COLO829 (cell line): ENCODE results near the gene SORD.
"Not testable (repeated sequence)": the region's sequence is repeated elsewhere in the genome, so short reads cannot be mapped to it uniquely, and the experiment has no call there.

Source experiments
- DNase-seq: peaks from one replicate; pipeline ENCODE4 v3.0.0; 2012; ENCODE audit warnings: low spot score

The SORD gene

DNA sequence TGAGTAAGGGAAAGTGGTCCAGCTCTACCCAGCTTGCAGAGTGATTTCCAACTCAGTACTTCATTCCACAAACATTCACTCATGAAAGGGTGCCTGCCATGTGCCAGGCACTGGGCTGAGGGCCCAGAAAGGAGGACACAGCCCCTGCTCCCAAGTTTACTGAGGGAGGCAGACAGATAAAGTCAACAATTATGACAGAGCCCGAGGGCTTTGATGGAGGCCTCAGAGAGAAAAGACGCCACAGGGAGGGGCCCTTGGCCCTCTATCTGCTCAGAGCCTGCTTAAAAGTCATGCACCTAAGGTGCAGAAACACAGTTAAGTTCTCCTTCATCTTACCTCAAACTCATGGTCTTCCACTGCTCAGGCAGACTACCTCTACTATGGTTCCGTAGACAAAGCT lies 1.7 kb downstream of the SORD start:
- DNase-seq: not testable (repeated sequence)

DNA sequence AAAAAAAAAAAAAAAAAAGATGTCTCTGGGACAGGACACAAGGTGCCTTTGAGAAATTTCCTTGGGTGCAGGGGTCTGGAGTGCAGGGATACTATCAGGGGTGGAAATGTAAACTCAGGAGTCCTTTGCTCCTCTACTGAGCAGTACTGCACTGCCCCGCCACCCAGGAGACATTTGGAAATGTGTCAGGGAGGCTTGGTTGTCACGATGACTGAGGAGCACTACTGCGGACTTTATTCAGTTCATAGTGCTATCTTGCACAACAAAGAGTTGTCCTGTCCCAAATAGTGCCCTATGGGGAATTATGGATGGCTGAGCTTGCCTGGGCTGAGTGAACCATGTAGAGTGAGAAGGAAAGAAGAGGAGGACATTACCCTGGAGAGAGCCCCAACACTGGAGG lies 2.6 kb downstream of the SORD start:
- not testable (repeated sequence) for DNase-seq

DNA sequence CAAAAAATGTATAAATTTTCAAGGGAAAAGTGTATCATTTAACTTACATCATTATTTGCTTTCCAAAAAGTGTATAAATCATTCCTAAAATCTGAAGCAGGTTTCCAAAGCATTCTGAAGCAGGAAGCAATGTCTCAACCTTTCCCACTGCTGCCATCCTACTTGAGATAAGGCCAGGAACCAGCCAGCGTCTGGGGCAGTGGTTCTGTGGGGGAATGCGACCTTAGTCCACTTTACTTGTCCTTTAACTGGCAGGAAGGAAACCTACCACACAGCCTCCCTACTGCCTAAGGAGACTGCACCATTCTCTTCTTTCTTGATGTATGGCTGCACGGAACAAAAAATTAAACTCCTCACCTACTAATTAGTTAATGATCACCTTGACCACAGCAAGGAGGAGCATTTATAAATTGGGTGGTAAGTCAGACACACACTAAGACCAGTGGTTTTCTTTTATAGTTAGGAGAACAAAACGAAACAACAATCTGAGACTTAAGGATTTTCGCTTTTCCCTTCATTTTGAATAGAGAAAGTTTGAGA lies 3.7 kb downstream of the SORD start:
- DNase-seq: no peak

DNA sequence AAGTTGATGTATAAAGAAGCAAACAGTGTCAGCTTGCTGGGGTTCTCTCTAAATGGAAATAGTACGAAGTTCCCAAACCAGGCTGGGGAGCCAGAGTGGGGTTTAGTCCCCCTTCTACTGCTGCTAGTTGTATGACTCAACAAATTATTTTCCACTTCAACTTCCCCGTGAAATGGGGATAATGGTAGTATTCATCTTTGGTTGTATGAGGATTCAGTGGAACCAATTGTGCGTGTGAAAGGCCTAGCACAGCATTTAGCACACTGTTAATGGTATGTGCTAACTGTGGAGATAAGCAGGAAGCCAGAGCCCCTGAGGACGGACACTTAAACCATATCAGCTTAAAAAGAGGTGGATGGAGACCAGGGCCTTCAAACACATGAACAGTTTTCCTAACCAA lies 4.2 kb downstream of the SORD start:
- DNase-seq: no peak

DNA sequence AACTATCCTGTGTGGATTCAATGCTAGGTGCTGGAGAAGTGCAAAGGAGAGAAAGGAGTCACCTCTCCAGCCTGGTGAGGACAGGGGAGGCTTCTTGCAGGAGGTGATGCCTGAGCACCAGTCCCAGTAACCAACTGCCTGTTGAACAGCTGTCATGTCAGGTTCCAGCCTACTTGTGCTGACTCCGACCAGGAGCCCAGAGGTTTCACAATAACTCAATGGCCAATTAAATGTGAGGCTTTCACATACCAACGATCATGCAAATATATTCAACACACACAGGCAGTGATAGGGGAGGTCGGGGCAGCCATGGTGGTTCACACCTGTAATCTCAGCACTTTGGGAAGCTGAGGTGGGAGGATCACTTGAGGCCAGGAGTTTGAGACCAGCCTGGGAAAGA lies 7.7 kb downstream of the SORD start:
- no peak for DNase-seq

DNA sequence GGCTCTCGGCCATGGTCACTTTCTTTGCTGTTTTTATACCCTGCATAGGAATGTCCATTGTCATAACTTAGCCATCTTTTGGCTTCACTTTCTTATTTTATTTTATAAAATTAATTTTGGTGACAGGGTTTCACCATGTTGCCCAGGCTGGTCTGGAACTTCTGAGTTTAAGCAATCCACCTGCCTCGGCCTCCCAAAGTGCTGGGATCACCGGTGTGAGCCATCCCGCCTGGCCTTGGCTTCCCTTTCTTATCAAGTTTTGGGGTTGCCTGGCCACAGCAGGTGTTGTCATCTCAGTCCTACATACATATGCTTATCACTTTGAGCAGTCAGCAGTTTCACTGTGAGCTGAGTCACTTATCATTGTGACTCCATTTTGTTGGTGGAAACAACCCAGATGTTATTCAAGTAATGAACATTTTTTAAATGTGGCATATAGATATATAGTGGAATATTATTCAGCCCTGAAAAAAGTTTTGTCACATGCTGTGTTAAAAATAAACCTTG lies 8.6 kb downstream of the SORD start:
- DNase-seq: not testable (repeated sequence)

DNA sequence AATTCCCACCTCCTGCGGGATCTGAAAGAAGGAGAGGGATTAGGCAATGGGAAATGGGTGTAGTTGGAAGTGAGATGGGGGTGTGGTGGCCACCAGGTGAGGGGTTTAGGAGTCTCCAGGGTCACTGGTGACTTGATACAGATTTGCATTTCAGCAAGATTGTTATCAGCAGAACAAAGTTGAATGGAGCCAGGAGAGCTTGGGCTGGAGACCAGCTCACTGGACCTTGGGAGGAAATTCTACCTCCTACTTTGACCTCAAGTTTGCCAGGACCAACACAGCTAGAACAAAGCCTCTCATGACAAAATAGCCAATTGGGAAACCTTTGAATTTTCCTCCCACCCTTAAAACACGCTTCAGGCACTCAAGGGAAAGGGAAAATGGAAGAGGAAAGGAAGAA lies 9.5 kb downstream of the SORD start:
- DNase-seq: not testable (repeated sequence)

DNA sequence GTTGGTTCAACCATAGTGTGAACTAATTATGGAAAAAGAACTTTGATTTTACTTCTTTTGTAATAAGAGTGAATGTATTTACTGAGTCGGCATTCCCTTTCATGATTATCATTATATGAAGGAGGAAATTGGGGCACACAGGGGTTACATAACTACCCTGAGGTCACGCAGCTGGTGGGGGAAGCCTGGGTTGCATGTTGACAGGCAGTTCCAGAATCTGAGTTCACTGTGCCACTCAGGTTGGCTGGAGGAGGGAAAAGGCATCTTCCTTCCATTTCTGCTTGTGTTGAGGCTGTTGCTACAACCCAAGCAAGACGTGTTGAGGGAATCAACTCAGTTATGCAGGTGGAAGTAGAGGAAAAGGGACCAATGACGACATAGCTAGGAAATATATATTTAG lies 11.1 kb downstream of the SORD start:
- DNase-seq: not testable (repeated sequence)

DNA sequence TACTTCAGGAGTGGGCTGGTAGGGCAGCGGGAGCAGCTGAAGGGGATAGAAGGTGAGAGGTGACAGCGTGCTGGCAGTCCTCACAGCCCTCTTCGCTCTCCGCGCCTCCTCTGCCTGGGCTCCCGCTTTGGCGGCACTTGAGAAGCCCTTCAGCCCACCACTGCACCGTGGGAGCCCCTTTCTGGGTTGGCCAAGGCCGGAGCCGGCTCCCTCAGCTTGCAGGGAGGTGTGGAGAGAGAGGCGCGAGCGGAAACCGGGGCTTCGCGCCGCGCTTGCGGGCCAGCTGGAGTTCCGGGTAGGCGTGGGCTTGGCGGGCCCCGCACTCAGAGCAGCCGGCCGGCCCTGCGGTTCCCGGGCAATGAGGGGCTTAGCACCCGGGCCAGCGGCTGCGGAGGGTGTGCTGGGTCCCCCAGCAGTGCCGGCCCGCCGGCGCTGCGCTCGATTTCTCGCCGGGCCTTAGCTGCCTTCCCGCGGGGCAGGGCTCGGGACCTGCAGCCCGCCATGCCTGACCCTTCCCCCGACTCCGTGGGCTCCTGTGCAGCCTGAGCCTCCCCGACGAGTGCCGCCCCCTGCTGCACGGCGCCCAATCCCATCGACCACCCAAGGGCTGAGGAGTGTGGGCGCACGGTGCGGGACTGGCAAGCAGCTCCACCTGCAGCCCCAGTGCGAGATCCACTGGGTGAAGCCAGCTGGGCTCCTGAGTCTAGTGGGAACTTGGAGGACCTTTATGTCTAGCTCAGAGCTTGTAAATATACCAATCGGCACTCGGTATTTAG lies 11.8 kb downstream of the SORD start:
- not testable (repeated sequence) for DNase-seq

DNA sequence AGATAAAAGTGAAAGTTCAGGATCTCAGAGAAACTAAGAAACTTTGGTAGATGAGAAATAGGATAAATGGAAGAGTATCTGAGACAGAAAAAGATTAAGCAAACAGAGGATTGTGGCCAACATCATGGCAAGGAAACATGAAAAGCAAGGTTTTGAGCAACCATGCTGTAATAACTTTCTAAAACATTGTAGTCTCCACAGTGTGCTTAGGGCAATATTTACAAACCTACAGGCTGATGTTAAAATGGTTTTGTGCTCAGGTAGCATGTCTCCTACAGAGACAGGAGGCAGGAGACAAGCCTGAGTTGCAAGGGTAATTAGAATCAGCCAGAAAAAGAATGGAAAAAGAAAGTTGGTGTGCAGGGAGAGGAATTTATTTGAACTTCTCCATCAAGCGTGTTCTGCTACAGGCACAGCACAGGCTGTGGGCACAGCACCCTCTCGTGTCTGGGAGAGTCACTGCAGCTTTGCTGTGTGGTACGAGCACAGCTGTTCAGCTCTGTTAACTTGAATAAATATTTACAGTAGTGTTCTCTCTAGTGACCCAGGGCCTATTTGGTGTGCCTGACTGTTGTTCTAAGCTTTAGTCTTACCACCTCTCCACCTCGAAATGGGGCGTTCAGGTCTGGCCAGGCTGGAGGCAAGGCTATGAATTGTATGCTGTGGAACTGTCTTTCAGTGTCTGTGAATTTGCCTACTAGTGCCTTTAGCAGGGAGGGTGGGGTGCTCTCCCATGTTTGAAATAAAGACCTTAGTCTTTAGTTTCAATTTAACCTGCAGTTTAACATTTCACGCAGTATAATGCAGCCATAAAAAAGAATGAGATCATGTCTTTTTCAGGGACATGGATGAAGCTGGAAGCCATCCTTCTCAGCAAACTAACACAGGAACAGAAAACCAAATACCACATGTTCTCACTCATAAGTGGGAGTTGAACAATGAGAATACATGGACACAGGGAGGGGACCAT lies 14.1 kb downstream of the SORD start:
- DNase-seq: not testable (repeated sequence)

DNA sequence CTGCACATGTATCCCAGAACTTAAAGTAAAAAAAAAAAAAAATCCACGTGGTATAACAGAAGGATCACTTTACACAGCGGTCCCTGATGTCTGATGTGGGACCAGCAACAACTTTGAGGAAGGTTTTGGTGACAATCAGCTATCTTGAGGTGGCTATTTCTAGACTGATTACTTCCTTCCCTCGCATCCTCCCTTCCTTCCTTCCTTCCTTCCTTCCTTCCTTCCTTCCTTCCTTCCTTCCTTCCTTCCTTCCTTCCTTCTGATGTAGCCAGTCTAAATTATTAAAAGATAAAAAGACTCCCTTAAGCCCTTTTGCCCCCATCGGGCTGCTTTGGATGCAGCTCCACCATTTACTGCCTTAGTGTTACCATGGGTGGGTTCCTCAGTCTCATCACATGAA lies 14.9 kb downstream of the SORD start:
- no peak for DNase-seq

DNA sequence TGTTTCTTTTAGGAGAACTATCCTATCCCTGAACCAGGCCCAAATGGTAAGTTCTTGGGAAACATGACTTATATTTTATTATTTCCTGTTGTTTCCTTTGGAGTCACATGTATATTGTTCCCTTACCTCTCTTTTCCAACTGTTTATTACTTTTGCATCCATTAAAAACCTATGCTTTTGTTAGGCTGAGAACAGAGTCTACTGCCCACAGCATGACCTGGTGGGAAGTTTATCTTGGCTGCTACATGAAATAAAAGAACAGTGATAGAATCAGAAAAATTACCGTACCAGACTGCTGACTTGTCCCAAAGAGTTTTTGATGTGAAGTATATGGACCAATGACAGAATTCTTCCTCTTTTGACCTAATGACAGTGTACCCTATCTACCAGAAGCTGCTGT lies 17.4 kb downstream of the SORD start:
- not testable (repeated sequence) for DNase-seq

DNA sequence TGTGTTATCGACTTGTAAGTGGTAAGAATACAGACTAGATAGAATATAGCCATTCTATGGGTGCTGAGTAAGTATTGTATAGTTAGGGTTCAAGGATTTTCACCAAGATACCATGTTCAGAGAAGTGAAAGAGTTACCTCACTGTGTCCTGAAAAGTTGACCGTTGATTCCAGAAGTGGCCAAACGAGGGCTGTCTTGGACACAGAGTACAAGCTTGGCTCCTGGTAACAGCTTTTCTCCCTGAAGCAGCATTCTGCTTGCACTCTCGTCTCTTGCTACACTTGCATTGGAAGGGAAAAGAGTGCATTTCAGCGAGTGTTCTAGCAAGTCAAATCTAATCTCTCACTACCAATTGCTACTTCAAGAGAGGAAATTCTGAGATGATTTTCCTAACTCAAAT lies 18.5 kb downstream of the SORD start:
- not testable (repeated sequence) for DNase-seq

DNA sequence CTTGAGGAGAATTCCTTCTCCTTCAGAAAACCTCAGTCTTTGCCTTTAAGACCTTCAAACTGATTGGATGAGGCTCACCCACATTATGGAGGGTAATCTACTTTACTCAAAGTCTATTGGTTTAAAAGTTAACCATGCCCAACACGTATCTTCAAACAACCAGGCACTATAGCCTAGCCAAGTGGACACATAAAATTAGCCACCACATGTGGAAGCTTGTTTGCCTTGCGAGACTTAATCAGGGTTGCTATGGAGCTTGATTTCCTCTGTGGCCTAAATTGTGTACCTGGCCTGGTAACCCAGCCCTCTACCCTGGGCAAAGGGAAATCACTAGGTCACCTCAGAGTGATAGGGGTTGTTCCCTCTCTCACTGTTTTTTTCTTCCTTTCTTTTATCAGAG lies 19.9 kb downstream of the SORD start:
- not testable (repeated sequence) for DNase-seq

DNA sequence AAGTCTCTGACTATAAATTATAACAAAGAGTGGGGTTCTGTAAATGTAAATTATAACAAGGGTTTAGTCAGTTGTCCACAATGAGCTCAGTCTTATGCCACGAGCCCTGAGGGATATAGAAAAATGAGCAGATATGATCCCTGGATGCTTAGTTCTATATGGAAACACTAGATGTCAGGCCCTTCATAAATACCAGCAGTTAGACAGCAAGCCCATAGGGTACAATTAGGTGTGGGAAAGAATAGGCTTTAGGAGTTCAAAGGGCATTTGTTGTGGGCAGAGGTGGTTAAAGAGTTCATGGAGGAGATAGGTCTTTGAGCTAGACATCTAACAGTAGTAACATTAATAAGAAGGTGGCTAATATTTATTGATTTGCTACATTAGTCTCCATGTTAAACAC lies 21.3 kb downstream of the SORD start:
- not testable (repeated sequence) for DNase-seq

DNA sequence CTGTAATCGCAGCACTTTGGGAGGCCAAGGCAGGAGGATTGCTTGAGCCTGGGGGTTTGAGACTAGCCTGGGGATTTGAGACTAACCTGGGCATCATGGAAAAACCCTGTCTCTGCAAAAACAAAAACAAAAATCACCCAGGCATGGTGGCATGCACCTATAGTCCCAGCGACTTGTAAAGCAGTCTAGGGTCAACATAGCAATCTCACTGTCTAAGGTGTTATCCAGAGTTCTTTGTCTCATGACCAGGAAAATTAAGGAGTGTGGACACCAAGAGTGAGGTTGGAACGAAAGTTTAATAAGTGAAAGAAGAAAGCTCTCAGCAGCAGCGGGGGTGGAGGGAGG lies 25.4 kb downstream of the SORD start:
- DNase-seq: not testable (repeated sequence)

DNA sequence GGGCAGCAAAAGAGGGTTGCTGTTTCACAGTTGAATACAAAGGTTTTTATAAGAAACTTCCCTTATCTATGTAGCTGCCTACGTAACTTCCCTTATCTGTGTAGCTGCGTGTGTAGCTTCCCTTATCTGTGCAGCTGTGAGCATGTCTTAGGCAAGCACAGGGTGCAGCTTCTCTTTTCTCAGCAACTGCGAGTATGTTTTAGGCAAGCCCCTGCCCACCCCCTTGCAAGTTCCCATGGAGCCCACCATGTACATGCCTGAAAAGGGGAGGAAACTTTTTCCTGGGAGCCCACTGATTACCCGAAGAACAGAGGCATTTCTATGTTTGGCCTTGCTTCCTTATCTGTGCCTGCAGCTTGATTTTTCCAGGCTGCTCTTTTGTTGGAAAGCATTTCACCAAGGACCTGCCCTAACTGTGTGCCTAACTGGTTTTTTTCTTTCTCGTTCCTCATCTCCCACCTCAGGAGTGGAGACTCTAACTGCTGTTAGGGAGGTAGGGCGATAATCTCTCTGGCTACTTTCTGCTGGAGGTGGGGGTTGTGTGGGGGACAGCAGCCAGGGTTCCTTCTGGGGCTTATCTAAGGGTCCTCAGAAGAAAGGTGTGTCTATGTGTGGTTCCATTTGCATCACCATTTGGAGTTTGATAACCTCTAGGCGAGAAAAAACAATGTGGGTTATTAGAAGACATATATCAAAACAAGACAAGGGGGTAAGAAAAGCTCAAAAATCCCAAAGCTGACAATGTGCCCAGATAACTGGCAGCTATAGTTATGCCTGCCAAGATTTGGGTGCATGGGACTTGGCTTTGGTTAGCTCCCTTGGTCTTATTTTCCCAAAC lies 26.0 kb downstream of the SORD start:
- DNase-seq: no peak

DNA sequence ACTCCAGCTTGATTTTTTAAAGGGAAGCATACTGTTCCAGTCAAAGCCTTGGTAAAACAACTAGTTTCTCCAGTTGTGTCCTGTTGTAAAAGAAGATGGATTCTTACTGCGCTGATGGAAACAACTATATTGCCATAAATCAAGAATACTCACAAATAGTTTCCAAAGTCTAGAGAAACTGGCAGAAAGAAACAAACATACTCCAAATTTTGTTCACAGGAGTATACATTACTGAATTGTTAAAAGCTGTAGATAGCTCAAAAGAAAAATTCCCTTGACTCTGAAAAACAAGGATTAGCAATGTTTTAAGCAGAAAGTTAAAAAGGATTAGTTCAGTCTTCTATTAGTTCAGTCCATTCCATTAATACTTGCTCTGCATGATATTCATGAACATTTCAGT lies 27.6 kb downstream of the SORD start:
- no peak for DNase-seq

DNA sequence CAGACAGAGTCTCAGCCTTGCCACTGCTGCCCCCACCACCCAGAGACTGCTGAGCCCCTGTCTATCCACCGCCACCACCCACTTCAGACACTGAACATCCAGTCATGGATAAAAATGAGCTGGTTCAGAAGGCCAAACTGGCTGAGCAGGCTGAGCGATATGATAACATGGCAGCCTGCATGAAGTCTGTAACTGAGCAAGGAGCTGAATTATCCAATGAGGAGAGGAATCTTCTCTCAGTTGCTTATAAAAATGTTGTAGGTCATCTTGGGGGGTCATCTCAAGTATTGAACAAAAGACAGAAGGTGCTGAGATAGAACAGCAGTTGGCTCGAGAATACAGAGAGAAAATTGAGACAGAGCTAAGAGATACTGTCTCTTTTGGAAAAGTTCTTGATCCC lies 29.7 kb downstream of the SORD start:
- not testable (repeated sequence) for DNase-seq

DNA sequence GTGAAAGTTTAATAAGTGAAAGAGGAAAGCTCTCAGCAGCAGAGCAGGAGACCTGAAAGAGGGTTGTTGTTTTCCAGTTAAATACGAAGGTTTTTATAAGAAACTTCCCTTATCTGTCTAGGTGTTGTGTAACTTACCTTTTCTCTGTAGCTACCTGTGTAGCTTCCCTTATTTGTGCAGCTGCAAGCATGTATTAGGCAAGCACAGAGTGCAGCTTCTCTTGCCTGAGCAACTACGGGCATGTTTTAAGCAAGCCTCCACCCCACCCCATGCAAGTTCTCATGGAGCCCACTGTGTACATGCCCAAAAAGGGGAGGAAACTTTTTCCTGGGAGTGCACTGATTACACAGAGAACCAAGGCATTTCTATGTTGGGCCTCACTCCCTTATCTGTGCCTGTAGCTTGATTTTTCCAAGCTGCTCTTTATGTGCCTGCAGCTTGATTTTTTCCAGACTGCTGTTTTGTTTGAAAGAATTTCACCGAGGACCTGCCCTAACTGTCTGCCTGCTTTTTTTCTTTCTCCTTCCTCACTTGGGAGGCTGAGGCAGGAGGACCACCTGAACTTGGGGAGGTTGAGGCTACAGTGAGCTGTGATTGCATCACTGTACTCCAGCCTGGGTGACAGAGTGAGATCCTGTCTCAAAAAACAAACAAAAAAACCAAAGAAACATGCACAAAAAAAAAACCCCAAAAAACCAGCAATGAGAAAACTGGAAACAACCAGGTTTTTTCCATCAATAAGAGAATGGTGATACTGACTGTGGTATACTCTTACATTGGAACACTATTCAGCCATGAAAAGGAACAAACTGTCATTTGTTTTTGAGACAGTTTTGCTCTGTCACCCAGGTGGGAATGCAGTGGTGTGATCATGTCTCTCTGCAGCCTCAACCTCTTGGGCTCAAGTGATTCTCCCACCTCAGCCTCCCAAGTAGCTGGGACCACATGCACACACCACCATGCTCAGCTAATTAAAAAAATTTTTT lies 36.0 kb downstream of the SORD start:
- not testable (repeated sequence) for DNase-seq
